Spleen (tissue), 11 donors: ENCODE results near the gene ODAD3. TPM values are rescaled to one million over a fixed set of nuclear protein-coding genes. Genes with fewer than 3 reads are reported as not detected.
"Not testable (repeated sequence)": the region's sequence is repeated elsewhere in the genome, so short reads cannot be mapped to it uniquely, and the experiment has no call there.

Experiments
- DNase-seq: peaks from one replicate; pipeline ENCODE4 v3.0.0-alpha.2; 2020
- H3K27ac ChIP-seq, 8 donors: fragments of 200-600 bp; sonication (generic) in 7 of 8; 1 replicate in 4 of 8; 2 replicates in 4 of 8; pipeline versions ENCODE4 v1.5.0 to v1.8.0; 2016 to 2021; ENCODE audit warnings: inconsistent platforms in 4 of 8, mild to moderate bottlenecking in 4 of 8, moderate library complexity in 1 of 8
- H3K27me3 ChIP-seq, 7 donors: fragments of 200-600 bp; sonication (generic) in 6 of 7; replicated peaks in 1 of 7; 1 replicate in 4 of 7; 2 replicates in 3 of 7; pipeline versions ENCODE4 v1.5.0 to v1.8.0; 2016 to 2021; ENCODE audit warnings: inconsistent platforms in 3 of 7, mild to moderate bottlenecking in 1 of 7
- H3K36me3 ChIP-seq, 6 donors: fragments of 200-600 bp; sonication (generic) in 5 of 6; 1 replicate in 4 of 6; 2 replicates in 2 of 6; pipeline versions ENCODE4 v1.5.0 to v1.8.0; 2016 to 2021; ENCODE audit warnings: inconsistent platforms in 2 of 6
- H3K4me1 ChIP-seq, 6 donors: fragments of 200-600 bp; sonication (generic) in 5 of 6; 1 replicate in 3 of 6; 2 replicates in 3 of 6; pipeline versions ENCODE4 v1.5.0 to v1.8.0; 2016 to 2021; ENCODE audit warnings: inconsistent platforms in 3 of 6
- H3K4me3 ChIP-seq, 8 donors: fragments of 200-600 bp; sonication (generic) in 7 of 8; 1 replicate in 4 of 8; 2 replicates in 4 of 8; pipeline versions ENCODE4 v1.5.0 to v1.8.0; 2016 to 2021; ENCODE audit warnings: inconsistent platforms in 4 of 8, mild to moderate bottlenecking in 4 of 8, moderate library complexity in 2 of 8
- H3K9me3 ChIP-seq, 8 donors: fragments of 200-600 bp; sonication (generic) in 7 of 8; 1 replicate in 4 of 8; 2 replicates in 4 of 8; pipeline versions ENCODE4 v1.5.0 to v1.8.0; 2016 to 2021; ENCODE audit warnings: inconsistent platforms in 4 of 8
- POLR2A ChIP-seq, 3 donors: fragments of 450-650 bp; IDR thresholded peaks; one replicate each; pipeline ENCODE4 v1.5.1; 2017; ENCODE audit warnings: antibody characterized with exemption in 3 of 3, mild to moderate bottlenecking in 1 of 3
- POLR2AphosphoS5 ChIP-seq, 3 donors: sonication (generic); formaldehyde crosslinking; IDR thresholded peaks; one replicate each; pipeline ENCODE4 v1.5.1; 2017; ENCODE audit warnings: antibody characterized with exemption in 3 of 3
- WGBS, 5 donors: extraction: QIAGEN DNeasy Blood & Tissue Kit in 3 of 5; methylation state at CpG; one replicate each; pipeline versions ENCODE4 v1.1.5 to v1.1.7; 2013 to 2018; 5-methylcytosine and 5-hydroxymethylcytosine counted together
- intact Hi-C: fragments of 100-400 bp; cut with DNase I; formaldehyde crosslinking; loops from one replicate; pipeline ENCODE4 v1.15.0; 2023; ENCODE audit warnings: low total_unique reads
- polyA plus RNA-seq, 3 donors: library from polyadenylated mRNA; stranded (reverse); fragments of 200-250 nt; gene quantifications; one replicate each; pipeline ENCODE4 v1.2.1, GENCODE V29; 2013
- total RNA-seq, 7 donors: library from RNA; depleted of rRNA in 3 of 7; stranded (reverse); fragments of >200 nt in 3 of 7; fragmentation: NEBNext Ultra II Directional in 4 of 7; extraction: Animal tissue kit (Norgen Biotek cat#: 25700) in 4 of 7; gene quantifications; one replicate each; pipeline versions ENCODE4 v1.1.0 to v1.2.1, GENCODE V29; 2016 to 2021
- TF ChIP-seq, protein P1 (sequence below), 11 experiments: fragments of 200-600 bp in 7 of 11; fragments of 450-650 bp in 4 of 11; sonication (generic) in 4 of 11; IDR thresholded peaks in 8 of 11; conservative IDR thresholded peaks in 3 of 11; 1 replicate in 7 of 11; 2 replicates in 4 of 11; pipeline versions ENCODE4 v1.4.0 to v1.8.0; 2016 to 2021; ENCODE audit warnings: antibody characterized with exemption in 11 of 11, inconsistent platforms in 4 of 11, mild to moderate bottlenecking in 1 of 11
- donor health status: healthy with polysubstance abuse.
- donor health status: DM: no; HTN: no; CAD: no; lungs with moderate emphysema.
- donor health status: DM: no; HTN: no; CAD: no.
- donor health status: Bipolar disorder and iron deficiency.
- donor health status: healthy.
- donor health status: DM: no; HTN: no; CAD: no.
- donor health status: DM: yes; HTN: yes; CAD: no.

Gene ODAD3
- total and polyA plus RNA-seq, 10 donors = 0.23 to 2.3 (median 1.3) TPM

DNA sequence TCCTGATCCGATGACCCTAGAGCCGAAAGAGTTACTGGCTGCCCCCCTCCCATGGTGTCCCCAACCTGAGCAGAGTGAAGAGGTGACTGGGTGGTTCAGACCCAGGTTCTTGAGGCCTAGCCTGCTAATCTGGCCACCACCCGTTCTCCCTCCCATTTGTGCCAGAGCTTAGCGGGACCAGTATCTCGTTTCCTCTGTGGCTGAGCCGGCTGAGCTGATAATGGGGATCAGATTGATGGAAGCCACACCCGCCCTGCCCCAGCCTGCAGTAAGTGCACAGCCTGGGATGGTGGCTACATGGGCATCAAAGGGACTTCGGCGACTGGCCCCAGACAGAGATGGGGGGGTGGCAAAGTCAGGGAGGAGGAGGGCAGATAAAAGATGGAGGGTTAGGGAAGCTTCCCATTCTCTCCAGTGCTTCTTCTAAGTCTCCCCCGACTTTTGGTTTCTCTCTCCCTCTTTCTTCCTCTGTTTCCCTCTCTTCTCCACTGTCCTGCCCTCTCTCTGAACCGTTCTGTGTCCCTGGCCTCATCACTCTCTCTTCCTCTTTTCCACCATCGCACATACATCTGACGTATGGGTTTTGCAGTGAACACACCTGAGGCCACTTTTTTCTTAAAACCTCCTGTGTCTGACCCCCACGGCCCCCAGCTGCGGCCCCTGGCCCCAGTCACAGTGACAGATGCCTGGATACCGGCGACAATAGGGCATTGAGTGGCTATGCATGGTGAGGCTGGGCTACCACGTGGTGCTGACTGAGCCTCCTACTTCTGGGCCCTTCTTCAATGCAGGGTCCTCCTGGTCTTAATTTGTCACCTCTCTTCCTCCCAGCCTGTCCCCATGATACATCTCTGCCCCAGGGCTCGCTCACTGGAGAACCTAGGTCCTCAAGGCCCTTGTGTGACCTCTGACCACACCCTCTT is 43.5 kb upstream of the ODAD3 start:
- no peak overlapping the region for H3K27ac ChIP-seq
- H3K4me1 ChIP-seq = peaks cover 14 to 50% (median 44%) of the 10 kb centered on the region in 6 donors
- H3K36me3 ChIP-seq = peaks cover 0 to 9% (median 0%) of the 10 kb centered on the region in 6 donors
- 46 to 58% (median 55%) methylated on average over 18 to 19 of the region's 19 CpGs for WGBS, 5 donors
- intact Hi-C loops = no loop called here
- H3K4me3 ChIP-seq = no peak overlapping the region
- TF ChIP-seq POLR2A (IDR thresholded peaks at IDR 0.05) (no peak), POLR2AphosphoS5 (IDR thresholded peaks at IDR 0.05) (no peak)
- TF ChIP-seq, protein P1, sequence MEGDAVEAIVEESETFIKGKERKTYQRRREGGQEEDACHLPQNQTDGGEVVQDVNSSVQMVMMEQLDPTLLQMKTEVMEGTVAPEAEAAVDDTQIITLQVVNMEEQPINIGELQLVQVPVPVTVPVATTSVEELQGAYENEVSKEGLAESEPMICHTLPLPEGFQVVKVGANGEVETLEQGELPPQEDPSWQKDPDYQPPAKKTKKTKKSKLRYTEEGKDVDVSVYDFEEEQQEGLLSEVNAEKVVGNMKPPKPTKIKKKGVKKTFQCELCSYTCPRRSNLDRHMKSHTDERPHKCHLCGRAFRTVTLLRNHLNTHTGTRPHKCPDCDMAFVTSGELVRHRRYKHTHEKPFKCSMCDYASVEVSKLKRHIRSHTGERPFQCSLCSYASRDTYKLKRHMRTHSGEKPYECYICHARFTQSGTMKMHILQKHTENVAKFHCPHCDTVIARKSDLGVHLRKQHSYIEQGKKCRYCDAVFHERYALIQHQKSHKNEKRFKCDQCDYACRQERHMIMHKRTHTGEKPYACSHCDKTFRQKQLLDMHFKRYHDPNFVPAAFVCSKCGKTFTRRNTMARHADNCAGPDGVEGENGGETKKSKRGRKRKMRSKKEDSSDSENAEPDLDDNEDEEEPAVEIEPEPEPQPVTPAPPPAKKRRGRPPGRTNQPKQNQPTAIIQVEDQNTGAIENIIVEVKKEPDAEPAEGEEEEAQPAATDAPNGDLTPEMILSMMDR (IDR thresholded peaks at IDR 0.05 in 8 of 11, conservative IDR thresholded peaks at IDR 0.05 in 3 of 11) = no peak
- H3K9me3 ChIP-seq = no peaks in the 10 kb centered on the region
- no peak for DNase-seq
- H3K27me3 ChIP-seq = peaks cover 11 to 59% (median 45%) of the 10 kb centered on the region in 7 donors

DNA sequence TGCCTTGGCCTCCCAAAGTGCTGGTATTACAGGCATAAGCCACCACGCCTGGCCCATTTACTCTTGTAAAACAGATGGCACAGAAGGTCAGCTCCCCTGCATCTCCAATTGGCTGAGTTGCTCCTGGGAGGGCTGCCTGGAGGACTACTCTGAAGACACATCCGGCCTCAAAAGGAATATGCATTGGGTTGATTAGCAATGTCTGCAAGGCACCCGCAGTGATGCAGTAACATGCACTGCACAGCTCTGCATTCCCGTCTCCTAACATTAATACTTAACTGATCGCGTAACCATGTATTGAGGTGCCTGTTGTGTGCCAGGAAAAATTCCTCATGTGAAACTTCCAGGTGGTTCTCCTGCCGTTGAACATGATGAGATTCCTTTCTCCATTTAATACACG is 40.9 kb upstream of the ODAD3 start:
- no peaks in the 10 kb centered on the region for H3K9me3 ChIP-seq
- intact Hi-C loops = no loop called here
- peaks cover 0 to 26% (median 21%) of the 10 kb centered on the region in 6 donors for H3K4me1 ChIP-seq
- no peak for DNase-seq
- no peak overlapping the region for H3K4me3 ChIP-seq
- 77 to 89% (median 85%) methylated on average over 8 of the region's 8 CpGs for WGBS, 5 donors
- TF ChIP-seq POLR2A (IDR thresholded peaks at IDR 0.05) (no peak), POLR2AphosphoS5 (IDR thresholded peaks at IDR 0.05) (no peak)
- TF ChIP-seq, protein P1 (IDR thresholded peaks at IDR 0.05 in 8 of 11, conservative IDR thresholded peaks at IDR 0.05 in 3 of 11) = no peak
- H3K27me3 ChIP-seq = peaks cover 4 to 43% (median 19%) of the 10 kb centered on the region in 7 donors
- peaks cover 0 to 5% (median 0%) of the 10 kb centered on the region in 6 donors for H3K36me3 ChIP-seq
- no peak overlapping the region for H3K27ac ChIP-seq

- intact Hi-C loops, H3K36me3 ChIP-seq, DNase-seq, H3K9me3 ChIP-seq, H3K27ac ChIP-seq, H3K4me3 ChIP-seq: not testable (repeated sequence)
- Histone ChIP-seq H3K27me3 (peaks cover 0 to 40% (median 14%) of the 10 kb centered on the region in 7 donors), H3K4me1 (peaks cover 0 to 20% (median 15%) of the 10 kb centered on the region in 6 donors)
- WGBS, 5 donors = 86 to 98% (median 89%) methylated on average over 3 of the region's 3 CpGs
Measured at GRCh38 chr19:11475343-11475742, 40.4 kb upstream of the ODAD3 start.

DNA sequence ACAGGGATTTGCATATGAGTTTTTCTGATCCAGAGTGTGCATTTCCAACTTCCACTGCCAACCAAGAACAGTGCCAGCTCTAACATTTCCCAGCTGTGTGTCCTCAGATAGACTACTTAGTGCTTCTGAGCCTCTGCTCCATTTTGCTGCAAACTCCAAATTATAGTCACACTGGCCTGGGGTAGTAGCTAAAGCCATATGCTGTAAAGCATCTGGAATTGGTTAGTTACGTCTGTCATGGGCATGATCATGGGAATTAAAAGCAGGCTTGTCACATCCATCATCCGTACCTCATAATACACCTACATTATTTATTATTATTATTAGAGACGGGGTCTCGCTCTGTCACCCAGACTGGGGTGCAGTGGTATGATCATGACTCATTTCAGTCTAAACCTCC is 38.8 kb upstream of the ODAD3 start:
- peaks cover 0 to 37% (median 0%) of the 10 kb centered on the region in 7 donors for H3K27me3 ChIP-seq
- H3K27ac ChIP-seq = no peak overlapping the region
- TF ChIP-seq POLR2AphosphoS5 (IDR thresholded peaks at IDR 0.05) (no peak), POLR2A (IDR thresholded peaks at IDR 0.05) (no peak)
- TF ChIP-seq, protein P1 (IDR thresholded peaks at IDR 0.05 in 8 of 11, conservative IDR thresholded peaks at IDR 0.05 in 3 of 11) = no peak
- intact Hi-C loops = no loop called here
- H3K4me1 ChIP-seq = peaks cover 0 to 4% (median 1%) of the 10 kb centered on the region in 6 donors
- H3K36me3 ChIP-seq = no peaks in the 10 kb centered on the region
- no peak overlapping the region for H3K4me3 ChIP-seq
- DNase-seq = no peak
- no peaks in the 10 kb centered on the region for H3K9me3 ChIP-seq
- 77 to 89% (median 82%) methylated on average over 4 of the region's 4 CpGs for WGBS, 5 donors

- H3K27me3 ChIP-seq = peaks cover 0 to 40% (median 0%) of the 10 kb centered on the region in 7 donors
- H3K4me1 ChIP-seq, H3K4me3 ChIP-seq, H3K9me3 ChIP-seq, H3K36me3 ChIP-seq, intact Hi-C loops, DNase-seq, H3K27ac ChIP-seq: not testable (repeated sequence)
- WGBS, 5 donors = 67 to 82% (median 82%) methylated on average over 8 of the region's 8 CpGs
Measured at GRCh38 chr19:11468266-11468845, 33.4 kb upstream of the ODAD3 start.
